Measurements from ENCODE around the gene NAALADL2.
"Not testable (repeated sequence)": the region's sequence is repeated elsewhere in the genome, so short reads cannot be mapped to it uniquely, and the experiment has no call there.

NAALADL2 gene

DNA sequence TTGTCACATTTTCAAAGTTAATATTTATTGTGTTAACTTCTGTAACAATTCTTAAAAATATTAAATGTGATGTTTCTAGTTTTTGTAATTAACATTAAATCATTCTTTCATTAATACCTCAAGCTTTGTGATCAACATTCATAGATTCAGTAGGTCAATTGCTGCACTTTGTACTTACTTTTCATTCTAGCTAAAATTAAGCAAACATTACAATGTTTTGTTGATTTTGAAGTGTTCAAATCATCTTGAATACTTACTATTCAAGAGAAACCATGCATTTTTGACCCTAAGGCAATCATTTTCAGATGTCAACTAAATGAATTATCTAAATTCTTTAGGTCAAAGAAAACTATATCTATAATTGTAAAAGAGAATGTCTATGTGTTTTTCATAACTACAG is 933.1 kb downstream of the NAALADL2 start:
- Histone ChIP-seq H3K4me3 (ENCODE audit: low read depth, low read length) (no peak overlapping the region), H3K27me3 (ENCODE audit: control insufficient read depth, insufficient read depth, low read length) (no peaks in the 10 kb centered on the region), H3K36me3 (ENCODE audit: control insufficient read depth, insufficient read depth, low read length) (no peaks in the 10 kb centered on the region), H3K9me3 (ENCODE audit: control insufficient read depth, insufficient read depth, low read length) (no peaks in the 10 kb centered on the region), H3K9ac (ENCODE audit: low read depth, low read length) (no peak overlapping the region), H3K4me1 (ENCODE audit: control insufficient read depth, insufficient read depth, low read length) (no peaks in the 10 kb centered on the region)

- H3K9ac ChIP-seq (ENCODE audit: low read depth, low read length): no peak overlapping the region
- H3K4me3 ChIP-seq (ENCODE audit: low read depth, low read length): no peak overlapping the region
- H3K4me1 ChIP-seq (ENCODE audit: control insufficient read depth, insufficient read depth, low read length): no peaks in the 10 kb centered on the region
- no peaks in the 10 kb centered on the region for H3K9me3 ChIP-seq (ENCODE audit: control insufficient read depth, insufficient read depth, low read length)
- no peaks in the 10 kb centered on the region for H3K27me3 ChIP-seq (ENCODE audit: control insufficient read depth, insufficient read depth, low read length)
- H3K36me3 ChIP-seq (ENCODE audit: control insufficient read depth, insufficient read depth, low read length): no peaks in the 10 kb centered on the region
Observed at GRCh38 chr3:175798326-175798725, 939.2 kb downstream of the NAALADL2 start.

GRCh38 chr3:175805825-175806224 is 946.7 kb downstream of the NAALADL2 start:
- Histone ChIP-seq H3K27me3 (ENCODE audit: control insufficient read depth, insufficient read depth, low read length) (no peaks in the 10 kb centered on the region), H3K4me1 (ENCODE audit: control insufficient read depth, insufficient read depth, low read length) (no peaks in the 10 kb centered on the region), H3K36me3 (ENCODE audit: control insufficient read depth, insufficient read depth, low read length) (no peaks in the 10 kb centered on the region), H3K9ac (ENCODE audit: low read depth, low read length) (no peak overlapping the region), H3K4me3 (ENCODE audit: low read depth, low read length) (no peak overlapping the region), H3K9me3 (ENCODE audit: control insufficient read depth, insufficient read depth, low read length) (no peaks in the 10 kb centered on the region)

GRCh38 chr3:175807175-175807574 is 948.0 kb downstream of the NAALADL2 start:
- no peaks in the 10 kb centered on the region for H3K36me3 ChIP-seq (ENCODE audit: control insufficient read depth, insufficient read depth, low read length)
- H3K4me1 ChIP-seq (ENCODE audit: control insufficient read depth, insufficient read depth, low read length): no peaks in the 10 kb centered on the region
- H3K9ac ChIP-seq (ENCODE audit: low read depth, low read length): no peak overlapping the region
- no peaks in the 10 kb centered on the region for H3K9me3 ChIP-seq (ENCODE audit: control insufficient read depth, insufficient read depth, low read length)
- H3K4me3 ChIP-seq (ENCODE audit: low read depth, low read length): no peak overlapping the region
- H3K27me3 ChIP-seq (ENCODE audit: control insufficient read depth, insufficient read depth, low read length): no peaks in the 10 kb centered on the region

- H3K9ac ChIP-seq (ENCODE audit: low read depth, low read length): no peak overlapping the region
- peaks cover 2% of the 10 kb centered on the region for H3K4me1 ChIP-seq (ENCODE audit: control insufficient read depth, insufficient read depth, low read length)
Observed at GRCh38 chr3:175818811-175819464, 959.8 kb downstream of the NAALADL2 start.

DNA sequence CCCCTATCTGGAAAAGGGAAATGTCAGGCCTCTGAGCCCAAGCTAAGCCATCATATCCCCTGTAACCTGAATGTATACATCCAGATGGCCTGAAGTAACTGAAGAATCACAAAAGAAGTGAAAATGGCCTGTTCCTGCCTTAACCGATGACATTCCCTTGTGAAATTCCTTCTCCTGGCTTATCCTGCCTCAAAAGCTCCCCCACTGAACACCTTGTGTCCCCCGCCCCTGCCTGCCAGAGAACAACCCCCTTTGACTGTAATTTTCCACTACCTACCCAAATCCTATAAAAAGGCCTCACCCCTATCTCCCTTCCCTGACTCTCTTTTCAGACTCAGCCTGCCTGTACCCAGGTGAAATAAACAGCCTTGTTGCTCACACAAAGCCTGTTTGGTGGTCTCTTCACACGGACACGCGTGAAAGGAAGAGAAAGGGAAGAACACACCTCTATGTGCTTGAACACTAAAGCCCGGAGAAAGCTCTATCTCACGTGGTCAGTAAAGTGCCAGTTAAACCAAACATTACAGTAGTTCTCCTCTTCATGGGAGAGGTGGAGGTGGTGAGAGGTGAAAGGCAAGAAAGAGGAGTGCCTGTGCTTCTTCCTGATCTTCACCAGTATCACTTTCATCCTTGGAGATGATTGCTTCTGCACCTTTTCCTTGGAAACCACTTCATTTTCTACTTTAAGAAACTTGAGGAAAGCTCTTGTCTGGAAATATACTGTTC is 963.8 kb downstream of the NAALADL2 start:
- H3K4me1 ChIP-seq (ENCODE audit: control insufficient read depth, insufficient read depth, low read length); H3K4me3 ChIP-seq (ENCODE audit: low read depth, low read length); H3K9ac ChIP-seq (ENCODE audit: low read depth, low read length); H3K27me3 ChIP-seq (ENCODE audit: control insufficient read depth, insufficient read depth, low read length); H3K36me3 ChIP-seq (ENCODE audit: control insufficient read depth, insufficient read depth, low read length): not testable (repeated sequence)
- peaks cover 15% of the 10 kb centered on the region for H3K9me3 ChIP-seq (ENCODE audit: control insufficient read depth, insufficient read depth, low read length)

More at GRCh38 chr3:175818811-175819464, 959.8 kb downstream of the NAALADL2 start:
- H3K36me3 ChIP-seq (ENCODE audit: control insufficient read depth, insufficient read depth, low read length): no peaks in the 10 kb centered on the region
- peaks cover 15% of the 10 kb centered on the region for H3K9me3 ChIP-seq (ENCODE audit: control insufficient read depth, insufficient read depth, low read length)
- no peak overlapping the region for H3K4me3 ChIP-seq (ENCODE audit: low read depth, low read length)
- H3K27me3 ChIP-seq (ENCODE audit: control insufficient read depth, insufficient read depth, low read length): no peaks in the 10 kb centered on the region

GRCh38 chr3:175825016-175825580 is 966.0 kb downstream of the NAALADL2 start:
- H3K4me1 ChIP-seq (ENCODE audit: control insufficient read depth, insufficient read depth, low read length); H3K9ac ChIP-seq (ENCODE audit: low read depth, low read length); H3K36me3 ChIP-seq (ENCODE audit: control insufficient read depth, insufficient read depth, low read length); H3K27me3 ChIP-seq (ENCODE audit: control insufficient read depth, insufficient read depth, low read length); H3K4me3 ChIP-seq (ENCODE audit: low read depth, low read length); H3K9me3 ChIP-seq (ENCODE audit: control insufficient read depth, insufficient read depth, low read length): not testable (repeated sequence)

- no peak overlapping the region for H3K9ac ChIP-seq (ENCODE audit: low read depth, low read length)
- H3K4me1 ChIP-seq (ENCODE audit: control insufficient read depth, insufficient read depth, low read length): peaks cover 2% of the 10 kb centered on the region
- no peaks in the 10 kb centered on the region for H3K27me3 ChIP-seq (ENCODE audit: control insufficient read depth, insufficient read depth, low read length)
- H3K4me3 ChIP-seq (ENCODE audit: low read depth, low read length): no peak overlapping the region
- H3K9me3 ChIP-seq (ENCODE audit: control insufficient read depth, insufficient read depth, low read length): no peaks in the 10 kb centered on the region
- H3K36me3 ChIP-seq (ENCODE audit: control insufficient read depth, insufficient read depth, low read length): no peaks in the 10 kb centered on the region
Observed at GRCh38 chr3:175826759-175827158, 967.6 kb downstream of the NAALADL2 start.

GRCh38 chr3:175829809-175830208 is 970.7 kb downstream of the NAALADL2 start:
- H3K4me1 ChIP-seq (ENCODE audit: control insufficient read depth, insufficient read depth, low read length); H3K9ac ChIP-seq (ENCODE audit: low read depth, low read length); H3K4me3 ChIP-seq (ENCODE audit: low read depth, low read length); H3K9me3 ChIP-seq (ENCODE audit: control insufficient read depth, insufficient read depth, low read length); H3K36me3 ChIP-seq (ENCODE audit: control insufficient read depth, insufficient read depth, low read length); H3K27me3 ChIP-seq (ENCODE audit: control insufficient read depth, insufficient read depth, low read length): not testable (repeated sequence)

- not testable (repeated sequence) for H3K4me3 ChIP-seq (ENCODE audit: low read depth, low read length); H3K9me3 ChIP-seq (ENCODE audit: control insufficient read depth, insufficient read depth, low read length); H3K27me3 ChIP-seq (ENCODE audit: control insufficient read depth, insufficient read depth, low read length); H3K36me3 ChIP-seq (ENCODE audit: control insufficient read depth, insufficient read depth, low read length); H3K9ac ChIP-seq (ENCODE audit: low read depth, low read length)
- peaks cover 15% of the 10 kb centered on the region for H3K4me1 ChIP-seq (ENCODE audit: control insufficient read depth, insufficient read depth, low read length)
Observed at GRCh38 chr3:175835763-175836162, 976.6 kb downstream of the NAALADL2 start.

DNA sequence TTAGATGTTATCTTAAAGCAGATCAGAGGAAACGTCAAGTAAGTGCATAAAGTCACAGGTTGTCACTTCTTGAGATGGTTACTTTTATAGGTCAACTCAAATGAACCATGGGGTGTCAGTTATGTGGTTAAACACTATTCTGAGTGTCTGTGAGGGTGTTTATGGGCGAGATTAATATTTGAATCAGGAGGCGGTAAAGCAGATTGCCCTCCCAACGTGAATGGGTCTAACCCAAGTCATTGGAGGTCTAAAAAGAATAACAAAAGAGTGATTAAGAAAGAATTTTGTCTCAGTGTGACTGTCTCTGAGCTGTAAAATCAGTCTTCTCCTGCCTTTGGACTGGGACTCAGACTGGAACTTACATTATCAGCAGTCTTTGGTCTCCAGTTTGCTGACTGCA is 977.5 kb downstream of the NAALADL2 start:
- peaks cover 15% of the 10 kb centered on the region for H3K4me1 ChIP-seq (ENCODE audit: control insufficient read depth, insufficient read depth, low read length)
- no peak overlapping the region for H3K9ac ChIP-seq (ENCODE audit: low read depth, low read length)
- H3K4me3 ChIP-seq (ENCODE audit: low read depth, low read length): no peak overlapping the region

DNA sequence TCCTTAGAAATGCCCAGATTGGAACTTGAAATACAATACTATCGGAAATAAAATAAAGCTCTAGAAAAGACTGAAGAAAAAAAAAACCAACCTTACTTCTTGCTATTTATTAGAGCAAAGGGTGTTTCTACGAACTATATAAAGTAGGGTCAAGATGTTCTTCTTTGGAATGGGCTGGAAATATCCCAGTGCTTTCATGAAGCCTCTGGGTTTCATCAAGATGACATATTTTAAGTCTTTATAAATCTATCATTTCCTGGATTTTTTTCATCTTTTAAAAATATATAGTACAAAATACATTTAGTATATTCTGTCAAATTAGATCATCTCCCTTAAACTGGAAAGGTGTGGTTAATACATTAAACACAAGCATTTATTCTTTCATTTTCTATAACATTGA is 978.8 kb downstream of the NAALADL2 start:
- Histone ChIP-seq H3K4me1 (ENCODE audit: control insufficient read depth, insufficient read depth, low read length) (peaks cover 15% of the 10 kb centered on the region), H3K27me3 (ENCODE audit: control insufficient read depth, insufficient read depth, low read length) (no peaks in the 10 kb centered on the region), H3K9ac (ENCODE audit: low read depth, low read length) (no peak overlapping the region), H3K9me3 (ENCODE audit: control insufficient read depth, insufficient read depth, low read length) (no peaks in the 10 kb centered on the region), H3K4me3 (ENCODE audit: low read depth, low read length) (no peak overlapping the region), H3K36me3 (ENCODE audit: control insufficient read depth, insufficient read depth, low read length) (no peaks in the 10 kb centered on the region)

More for the DNA sequence above, 977.5 kb downstream of the NAALADL2 start:
- Histone ChIP-seq H3K9me3 (ENCODE audit: control insufficient read depth, insufficient read depth, low read length) (no peaks in the 10 kb centered on the region), H3K27me3 (ENCODE audit: control insufficient read depth, insufficient read depth, low read length) (no peaks in the 10 kb centered on the region), H3K36me3 (ENCODE audit: control insufficient read depth, insufficient read depth, low read length) (no peaks in the 10 kb centered on the region)

All from iPS-15b (cell line).